Smooth muscle cell (in vitro differentiated cells): ENCODE measurements around the gene FRYL. TPM values are rescaled to one million over a fixed set of nuclear protein-coding genes. Genes with fewer than 3 reads are reported as not detected.

ENCODE experiments used
- DNase-seq: peaks from one replicate; lab custom pipeline; 2025; ENCODE audit not compliant: unreplicated experiment; lab: John Stamatoyannopoulos, UW
- H2AFZ ChIP-seq: fragments of 200-600 bp; sonication (generic); 2 replicates; pipeline ENCODE4 v1.6.0; 2016; ENCODE audit warnings: antibody characterized with exemption, low read depth, mild to moderate bottlenecking
- H3F3A ChIP-seq: fragments of 200-600 bp; sonication (generic); 2 replicates; pipeline ENCODE4 v1.6.0; 2017; ENCODE audit warnings: antibody characterized with exemption, low read depth
- H3K27ac ChIP-seq: fragments of 200-600 bp; sonication (generic); 2 replicates; pipeline ENCODE4 v1.5.1; 2016; ENCODE audit warnings: low read depth, mild to moderate bottlenecking
- H3K27me3 ChIP-seq: fragments of 200-600 bp; sonication (generic); 2 replicates; pipeline ENCODE4 v1.6.1; 2016; ENCODE audit warnings: low read depth, mild to moderate bottlenecking
- H3K36me3 ChIP-seq: fragments of 200-600 bp; sonication (generic); 2 replicates; pipeline ENCODE4 v1.5.1; 2016; ENCODE audit warnings: low read depth
- H3K4me1 ChIP-seq: fragments of 200-600 bp; sonication (generic); 2 replicates; pipeline ENCODE4 v1.5.1; 2016; ENCODE audit warnings: low read depth
- H3K4me2 ChIP-seq: fragments of 200-600 bp; sonication (generic); 2 replicates; pipeline ENCODE4 v1.6.0; 2016; ENCODE audit warnings: mild to moderate bottlenecking
- H3K4me3 ChIP-seq: fragments of 200-600 bp; sonication (generic); 2 replicates; pipeline ENCODE4 v1.5.1; 2016; ENCODE audit warnings: mild to moderate bottlenecking
- H3K79me2 ChIP-seq: fragments of 200-600 bp; sonication (generic); 2 replicates; pipeline ENCODE4 v1.6.0; 2016; ENCODE audit warnings: low read depth, mild to moderate bottlenecking
- H3K9ac ChIP-seq: fragments of 200-600 bp; sonication (generic); 2 replicates; pipeline ENCODE4 v1.6.0; 2016; ENCODE audit warnings: low read depth
- H3K9me3 ChIP-seq: fragments of 200-600 bp; sonication (generic); replicated peaks from 2 replicates; pipeline ENCODE4 v1.5.1; 2016; ENCODE audit warnings: low read depth
- H4K20me1 ChIP-seq: fragments of 200-600 bp; sonication (generic); 2 replicates; pipeline ENCODE4 v1.6.0; 2016; ENCODE audit warnings: low read depth
- WGBS: methylation state at CpG from one replicate; pipeline ENCODE4 v1.1.7; 2016; ENCODE audit warnings: low lambda C conversion rate; 5-methylcytosine and 5-hydroxymethylcytosine counted together
- polyA plus RNA-seq: library from polyadenylated mRNA; unstranded; fragments of >200 nt; fragmentation: Nextera tagmentation; extraction: Ambion mirVana; gene quantifications from 2 replicates; pipeline ENCODE4 v1.2.1, GENCODE V29; 2016
- total RNA-seq: library from RNA; depleted of rRNA; stranded (reverse); fragments of >200 nt; gene quantifications from 2 replicates; pipeline ENCODE4 v1.2.3, GENCODE V29; 2014
- TF ChIP-seq, protein P1 (sequence below): fragments of 200-600 bp; sonication (generic); IDR thresholded peaks from 2 replicates; pipeline ENCODE4 v1.5.1; 2017; ENCODE audit warnings: borderline replicate concordance, mild to moderate bottlenecking, antibody characterized with exemption; ENCODE audit not compliant: insufficient read depth, poor library complexity, severe bottlenecking

Gene FRYL
- total and polyA plus RNA-seq, 2 experiments from 2014 or later: 14.9 to 56.6 TPM

DNA sequence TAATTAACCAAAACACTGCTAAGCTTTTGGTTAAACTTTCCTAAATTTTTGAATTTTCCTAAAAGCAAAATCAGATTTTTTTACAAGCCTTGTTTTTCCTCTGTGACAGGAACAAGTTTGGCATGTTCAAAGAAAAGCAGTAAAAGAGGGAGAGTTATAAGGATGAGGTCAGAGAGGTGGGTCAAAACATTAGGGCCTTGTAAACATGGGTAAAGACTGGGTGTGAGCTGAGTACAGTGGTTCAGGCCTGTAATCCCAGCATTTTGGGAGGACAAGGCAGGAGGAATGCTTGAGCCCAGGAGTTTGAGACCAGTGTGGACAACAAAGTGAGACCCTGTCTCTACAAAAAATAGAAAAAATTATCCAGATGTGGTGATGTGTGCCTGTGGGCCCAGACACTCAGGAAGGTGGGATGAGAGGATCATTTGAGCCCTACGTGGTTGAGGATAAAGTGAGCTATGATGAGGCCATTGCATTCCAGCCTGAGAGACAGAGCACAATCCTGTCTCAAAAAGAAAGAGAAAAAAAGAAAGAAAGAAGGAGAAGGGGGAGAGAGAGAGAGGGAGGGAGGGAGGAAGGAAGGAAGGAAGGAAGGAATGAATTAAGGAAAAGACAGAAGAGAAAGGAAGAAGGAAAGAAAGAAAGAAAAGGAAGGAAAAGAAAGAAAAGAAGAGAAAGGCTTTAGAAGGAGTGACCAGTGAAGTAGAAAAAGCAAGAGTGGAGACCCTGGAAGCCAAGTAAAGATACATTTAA, 17.0 kb upstream of the FRYL start:
- H4K20me1 ChIP-seq: no peaks in the 10 kb centered on the region
- H3K9me3 ChIP-seq: no peaks in the 10 kb centered on the region
- H3K36me3 ChIP-seq: no peaks in the 10 kb centered on the region
- H3K4me3 ChIP-seq: no peak overlapping the region
- H3K4me2 ChIP-seq: no peak overlapping the region
- no peak for DNase-seq
- no peaks in the 10 kb centered on the region for H3K4me1 ChIP-seq
- no peaks in the 10 kb centered on the region for H3K79me2 ChIP-seq
- H3K27me3 ChIP-seq: no peaks in the 10 kb centered on the region
- no peak overlapping the region for H2AFZ ChIP-seq
- TF ChIP-seq, protein P1, sequence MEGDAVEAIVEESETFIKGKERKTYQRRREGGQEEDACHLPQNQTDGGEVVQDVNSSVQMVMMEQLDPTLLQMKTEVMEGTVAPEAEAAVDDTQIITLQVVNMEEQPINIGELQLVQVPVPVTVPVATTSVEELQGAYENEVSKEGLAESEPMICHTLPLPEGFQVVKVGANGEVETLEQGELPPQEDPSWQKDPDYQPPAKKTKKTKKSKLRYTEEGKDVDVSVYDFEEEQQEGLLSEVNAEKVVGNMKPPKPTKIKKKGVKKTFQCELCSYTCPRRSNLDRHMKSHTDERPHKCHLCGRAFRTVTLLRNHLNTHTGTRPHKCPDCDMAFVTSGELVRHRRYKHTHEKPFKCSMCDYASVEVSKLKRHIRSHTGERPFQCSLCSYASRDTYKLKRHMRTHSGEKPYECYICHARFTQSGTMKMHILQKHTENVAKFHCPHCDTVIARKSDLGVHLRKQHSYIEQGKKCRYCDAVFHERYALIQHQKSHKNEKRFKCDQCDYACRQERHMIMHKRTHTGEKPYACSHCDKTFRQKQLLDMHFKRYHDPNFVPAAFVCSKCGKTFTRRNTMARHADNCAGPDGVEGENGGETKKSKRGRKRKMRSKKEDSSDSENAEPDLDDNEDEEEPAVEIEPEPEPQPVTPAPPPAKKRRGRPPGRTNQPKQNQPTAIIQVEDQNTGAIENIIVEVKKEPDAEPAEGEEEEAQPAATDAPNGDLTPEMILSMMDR: no peak
- H3K9ac ChIP-seq: no peak overlapping the region
- WGBS: 48% methylated on average over 1 of the region's 1 CpG
- peak overlapping the region; percentile 27 for H3K27ac ChIP-seq
- H3F3A ChIP-seq: no peaks in the 10 kb centered on the region

DNA sequence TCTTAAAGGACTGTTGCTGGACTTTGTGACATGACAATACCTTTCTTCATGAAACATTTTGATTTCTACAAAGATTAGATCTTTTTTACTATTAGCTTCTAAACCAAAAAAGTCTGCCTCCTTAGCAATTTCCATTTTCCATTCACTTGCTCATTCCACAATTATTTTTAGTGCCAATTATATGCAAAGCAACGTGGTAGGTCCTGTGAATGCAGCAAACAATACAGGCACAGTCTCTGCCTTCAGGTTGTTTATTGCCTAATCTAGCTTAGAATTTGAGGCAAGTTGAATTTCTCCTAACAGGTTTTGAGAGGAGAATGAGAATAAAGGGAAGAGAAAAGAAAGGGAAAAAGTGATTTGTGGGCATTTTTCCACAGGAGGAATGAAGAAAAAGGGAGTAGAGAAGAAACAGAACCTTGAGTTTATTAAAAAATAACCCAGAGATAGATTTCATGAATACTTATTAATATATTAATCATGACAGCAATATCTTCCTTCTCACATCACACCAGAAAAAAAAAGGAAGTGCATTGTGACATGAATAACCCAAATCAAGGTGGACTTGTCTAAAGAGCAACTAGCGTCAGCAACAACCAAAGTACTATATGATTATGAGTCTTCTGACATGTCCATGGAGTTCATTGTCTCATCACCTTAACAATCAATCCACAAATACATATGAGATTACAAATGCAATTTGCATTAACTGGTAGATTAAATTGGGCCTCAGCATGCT, 16.3 kb upstream of the FRYL start:
- H2AFZ ChIP-seq: no peak overlapping the region
- no peaks in the 10 kb centered on the region for H3K36me3 ChIP-seq
- H3K79me2 ChIP-seq: no peaks in the 10 kb centered on the region
- no peaks in the 10 kb centered on the region for H3K4me1 ChIP-seq
- peak overlapping the region; percentile 27 for H3K27ac ChIP-seq
- TF ChIP-seq, protein P1: no peak
- H3K9me3 ChIP-seq: no peaks in the 10 kb centered on the region
- no peak overlapping the region for H3K9ac ChIP-seq
- 74% methylated on average over 2 of the region's 2 CpGs for WGBS
- no peak overlapping the region for H3K4me2 ChIP-seq
- H3F3A ChIP-seq: no peaks in the 10 kb centered on the region
- DNase-seq: no peak
- no peaks in the 10 kb centered on the region for H3K27me3 ChIP-seq
- no peak overlapping the region for H3K4me3 ChIP-seq
- H4K20me1 ChIP-seq: no peaks in the 10 kb centered on the region

DNA sequence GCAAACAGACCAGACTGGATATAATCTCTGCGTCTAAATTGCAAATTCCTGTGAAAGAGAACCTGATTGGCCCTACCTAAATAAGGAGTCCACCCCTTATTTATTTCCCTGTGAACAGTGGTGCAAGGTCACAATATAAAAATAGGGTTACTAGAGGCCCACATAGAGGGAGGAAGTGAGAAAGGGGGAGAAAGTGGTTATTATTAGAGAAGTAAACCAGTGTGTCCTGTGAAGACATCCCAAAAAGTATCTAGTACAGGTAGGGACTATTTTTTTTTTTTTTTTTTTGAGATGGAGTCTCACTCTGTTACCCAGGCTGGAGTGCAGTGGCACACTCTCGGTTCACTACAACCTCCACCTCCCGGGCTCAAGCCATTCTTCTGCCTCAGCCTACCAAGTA, 15.0 kb upstream of the FRYL start:
- over 99% methylated on average over 3 of the region's 3 CpGs for WGBS
- no peak overlapping the region for H3K4me3 ChIP-seq
- no peak for DNase-seq
- no peaks in the 10 kb centered on the region for H3K9me3 ChIP-seq
- no peak overlapping the region for H3K4me2 ChIP-seq
- H3K27ac ChIP-seq: no peak overlapping the region
- H4K20me1 ChIP-seq: no peaks in the 10 kb centered on the region
- no peak overlapping the region for H3K9ac ChIP-seq
- no peaks in the 10 kb centered on the region for H3K4me1 ChIP-seq
- no peaks in the 10 kb centered on the region for H3K36me3 ChIP-seq
- H3K27me3 ChIP-seq: no peaks in the 10 kb centered on the region
- H3F3A ChIP-seq: no peaks in the 10 kb centered on the region
- TF ChIP-seq, protein P1: no peak
- no peaks in the 10 kb centered on the region for H3K79me2 ChIP-seq
- H2AFZ ChIP-seq: no peak overlapping the region
